ENCODE measurements around the gene TUBB4A.

TUBB4A gene

DNA sequence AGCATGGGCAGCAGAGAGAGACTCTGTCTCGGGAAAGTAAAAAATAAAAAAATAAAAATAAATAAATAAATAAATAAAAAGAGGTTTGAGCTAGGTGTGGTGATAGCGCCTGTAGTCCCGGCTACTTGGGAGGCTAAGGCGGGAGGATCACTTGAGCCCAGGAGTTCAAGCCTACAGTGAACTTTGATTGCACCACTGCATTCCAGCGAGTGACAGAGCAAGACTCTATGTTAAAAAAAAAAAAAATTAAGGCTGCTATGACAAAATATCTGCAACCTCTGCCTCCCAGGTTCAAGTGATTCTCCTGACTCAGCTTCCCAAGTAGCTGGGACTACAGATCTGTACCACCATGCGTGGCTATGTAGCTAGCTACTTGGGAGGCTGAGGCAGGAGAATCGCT lies 17.3 kb downstream of the TUBB4A start:
- H3K79me2 ChIP-seq (ENCODE audit: insufficient read depth, low read length): no peaks in the 10 kb centered on the region

DNA sequence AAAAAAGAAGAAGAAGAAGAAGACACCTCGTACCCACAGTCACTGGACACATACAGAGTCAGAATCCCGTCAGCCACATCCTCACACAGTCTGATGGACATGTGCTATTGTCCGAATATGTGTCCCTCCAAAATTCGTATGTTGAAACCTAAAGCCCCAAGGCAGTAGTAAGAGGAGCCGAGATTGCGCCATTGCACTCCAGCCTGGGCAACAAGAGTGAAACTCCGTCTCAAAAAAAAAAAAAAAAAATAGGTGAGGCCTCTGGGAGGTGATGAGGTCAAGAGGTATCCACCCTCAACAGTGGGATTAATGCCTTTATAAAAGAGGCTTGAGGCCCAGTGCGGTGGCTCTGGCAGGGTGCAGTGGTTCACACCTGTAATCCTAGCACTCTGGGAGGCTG lies 17.9 kb downstream of the TUBB4A start:
- Histone ChIP-seq H3K9me2 (ENCODE audit: low read depth, low read length) (no peaks in the 10 kb centered on the region), H4K20me1 (ENCODE audit: insufficient read depth, low read length) (no peaks in the 10 kb centered on the region), H2AFZ (ENCODE audit: low read length) (no peak overlapping the region), H3K79me2 (ENCODE audit: insufficient read depth, low read length) (no peaks in the 10 kb centered on the region), H3K9me3 (ENCODE audit: low read length) (no peaks in the 10 kb centered on the region), H3K9ac (ENCODE audit: low read length) (no peak overlapping the region), H3K4me1 (ENCODE audit: insufficient read depth, low read length, severe bottlenecking) (peaks cover 29% of the 10 kb centered on the region), H3K27me3 (ENCODE audit: insufficient read depth, low read length) (no peaks in the 10 kb centered on the region), H3K27ac (ENCODE audit: low read depth, low read length, poor library complexity, severe bottlenecking) (no peak overlapping the region), H3F3A (ENCODE audit: insufficient read depth, low read length) (no peaks in the 10 kb centered on the region), H3K4me3 (ENCODE audit: low read depth, low read length, poor library complexity, severe bottlenecking) (no peak overlapping the region), H3K4me2 (ENCODE audit: low read length) (no peak overlapping the region), H3K36me3 (ENCODE audit: insufficient read depth, low read length) (0 out of 2 replicates have a peak, but pooled peaks cover 4% of the 10 kb centered on the region)
- no peak for TF ChIP-seq EZH2 (IDR thresholded peaks at IDR 0.05; ENCODE audit: borderline replicate concordance, low read length)
- TF ChIP-seq, protein P1, sequence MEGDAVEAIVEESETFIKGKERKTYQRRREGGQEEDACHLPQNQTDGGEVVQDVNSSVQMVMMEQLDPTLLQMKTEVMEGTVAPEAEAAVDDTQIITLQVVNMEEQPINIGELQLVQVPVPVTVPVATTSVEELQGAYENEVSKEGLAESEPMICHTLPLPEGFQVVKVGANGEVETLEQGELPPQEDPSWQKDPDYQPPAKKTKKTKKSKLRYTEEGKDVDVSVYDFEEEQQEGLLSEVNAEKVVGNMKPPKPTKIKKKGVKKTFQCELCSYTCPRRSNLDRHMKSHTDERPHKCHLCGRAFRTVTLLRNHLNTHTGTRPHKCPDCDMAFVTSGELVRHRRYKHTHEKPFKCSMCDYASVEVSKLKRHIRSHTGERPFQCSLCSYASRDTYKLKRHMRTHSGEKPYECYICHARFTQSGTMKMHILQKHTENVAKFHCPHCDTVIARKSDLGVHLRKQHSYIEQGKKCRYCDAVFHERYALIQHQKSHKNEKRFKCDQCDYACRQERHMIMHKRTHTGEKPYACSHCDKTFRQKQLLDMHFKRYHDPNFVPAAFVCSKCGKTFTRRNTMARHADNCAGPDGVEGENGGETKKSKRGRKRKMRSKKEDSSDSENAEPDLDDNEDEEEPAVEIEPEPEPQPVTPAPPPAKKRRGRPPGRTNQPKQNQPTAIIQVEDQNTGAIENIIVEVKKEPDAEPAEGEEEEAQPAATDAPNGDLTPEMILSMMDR (IDR thresholded peaks at IDR 0.05; ENCODE audit: low read length): no peak

More for the DNA sequence above, 17.3 kb downstream of the TUBB4A start:
- no peaks in the 10 kb centered on the region for H3K27me3 ChIP-seq (ENCODE audit: insufficient read depth, low read length)
- no peaks in the 10 kb centered on the region for H4K20me1 ChIP-seq (ENCODE audit: insufficient read depth, low read length)
- H3K9me2 ChIP-seq (ENCODE audit: low read depth, low read length): no peaks in the 10 kb centered on the region
- no peak overlapping the region for H3K27ac ChIP-seq (ENCODE audit: low read depth, low read length, poor library complexity, severe bottlenecking)
- no peaks in the 10 kb centered on the region for H3K9me3 ChIP-seq (ENCODE audit: low read length)
- no peak overlapping the region for H2AFZ ChIP-seq (ENCODE audit: low read length)
- H3K36me3 ChIP-seq (ENCODE audit: insufficient read depth, low read length): no peaks in the 10 kb centered on the region
- no peak overlapping the region for H3K4me3 ChIP-seq (ENCODE audit: low read depth, low read length, poor library complexity, severe bottlenecking)
- H3K4me1 ChIP-seq (ENCODE audit: insufficient read depth, low read length, severe bottlenecking): peaks cover 35% of the 10 kb centered on the region
- TF ChIP-seq, protein P1 (IDR thresholded peaks at IDR 0.05; ENCODE audit: low read length): no peak
- no peak for TF ChIP-seq EZH2 (IDR thresholded peaks at IDR 0.05; ENCODE audit: borderline replicate concordance, low read length)
- no peaks in the 10 kb centered on the region for H3F3A ChIP-seq (ENCODE audit: insufficient read depth, low read length)
- H3K4me2 ChIP-seq (ENCODE audit: low read length): no peak overlapping the region
- no peak overlapping the region for H3K9ac ChIP-seq (ENCODE audit: low read length)

DNA sequence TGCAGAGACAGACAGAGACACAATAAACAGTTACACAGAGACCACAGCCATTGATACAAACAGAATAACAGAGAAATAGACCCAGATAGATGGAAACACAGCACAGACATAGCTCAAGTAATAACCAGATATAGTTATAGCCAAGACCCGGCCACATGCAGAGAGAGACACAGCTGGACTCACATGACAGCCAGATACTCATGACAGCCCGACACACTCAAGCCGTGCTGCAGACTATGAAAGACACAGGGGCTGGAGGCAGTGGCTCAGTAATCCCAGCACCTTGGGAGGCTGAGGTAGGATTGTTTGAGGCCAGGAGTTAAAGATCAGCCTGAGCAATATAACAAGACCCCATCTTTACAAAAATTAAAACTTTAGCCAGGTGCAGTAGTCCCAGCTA lies 18.9 kb downstream of the TUBB4A start:
- H4K20me1 ChIP-seq (ENCODE audit: insufficient read depth, low read length): no peaks in the 10 kb centered on the region
- H3K4me3 ChIP-seq (ENCODE audit: low read depth, low read length, poor library complexity, severe bottlenecking): no peak overlapping the region
- no peak overlapping the region for H3K9ac ChIP-seq (ENCODE audit: low read length)
- no peak overlapping the region for H3K4me2 ChIP-seq (ENCODE audit: low read length)
- 0 out of 2 replicates have a peak, but pooled peaks cover 7% of the 10 kb centered on the region for H3K36me3 ChIP-seq (ENCODE audit: insufficient read depth, low read length)
- H3K9me2 ChIP-seq (ENCODE audit: low read depth, low read length): no peaks in the 10 kb centered on the region
- no peak for TF ChIP-seq EZH2 (IDR thresholded peaks at IDR 0.05; ENCODE audit: borderline replicate concordance, low read length)
- peaks cover 26% of the 10 kb centered on the region for H3K4me1 ChIP-seq (ENCODE audit: insufficient read depth, low read length, severe bottlenecking)
- no peak overlapping the region for H2AFZ ChIP-seq (ENCODE audit: low read length)
- H3K79me2 ChIP-seq (ENCODE audit: insufficient read depth, low read length): no peaks in the 10 kb centered on the region
- H3K9me3 ChIP-seq (ENCODE audit: low read length): no peaks in the 10 kb centered on the region
- no peaks in the 10 kb centered on the region for H3K27me3 ChIP-seq (ENCODE audit: insufficient read depth, low read length)
- H3K27ac ChIP-seq (ENCODE audit: low read depth, low read length, poor library complexity, severe bottlenecking): no peak overlapping the region
- H3F3A ChIP-seq (ENCODE audit: insufficient read depth, low read length): no peaks in the 10 kb centered on the region

DNA sequence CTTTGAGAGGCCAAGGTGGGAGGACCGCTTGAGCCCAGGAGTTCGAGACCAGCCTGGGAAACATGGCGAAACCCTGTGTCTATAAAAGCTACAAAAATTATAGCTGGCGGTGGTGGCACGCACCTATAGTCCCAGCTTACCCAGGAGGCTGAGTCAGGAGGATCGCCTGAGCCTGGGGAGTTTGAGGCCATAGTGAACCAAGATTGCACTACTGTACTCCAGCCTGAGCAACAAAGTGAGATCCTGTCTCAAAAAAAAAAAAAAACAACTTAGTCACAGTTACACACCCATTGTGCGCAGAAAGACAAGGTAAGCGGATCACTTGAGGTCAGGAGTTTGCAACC lies 19.8 kb downstream of the TUBB4A start:
- Histone ChIP-seq H3K9me3 (ENCODE audit: low read length) (no peaks in the 10 kb centered on the region), H3F3A (ENCODE audit: insufficient read depth, low read length) (no peaks in the 10 kb centered on the region), H3K4me3 (ENCODE audit: low read depth, low read length, poor library complexity, severe bottlenecking) (peak overlapping the region; percentile 75), H3K9me2 (ENCODE audit: low read depth, low read length) (no peaks in the 10 kb centered on the region), H3K27ac (ENCODE audit: low read depth, low read length, poor library complexity, severe bottlenecking) (peak overlapping the region; percentile 84), H4K20me1 (ENCODE audit: insufficient read depth, low read length) (no peaks in the 10 kb centered on the region), H3K27me3 (ENCODE audit: insufficient read depth, low read length) (no peaks in the 10 kb centered on the region), H3K4me1 (ENCODE audit: insufficient read depth, low read length, severe bottlenecking) (peaks cover 26% of the 10 kb centered on the region), H3K4me2 (ENCODE audit: low read length) (peak overlapping the region; percentile 90), H3K79me2 (ENCODE audit: insufficient read depth, low read length) (no peaks in the 10 kb centered on the region), H3K9ac (ENCODE audit: low read length) (peak overlapping the region; percentile 88; the same call in 1 of the 2 replicates), H2AFZ (ENCODE audit: low read length) (no peak overlapping the region), H3K36me3 (ENCODE audit: insufficient read depth, low read length) (0 out of 2 replicates have a peak, but pooled peaks cover 7% of the 10 kb centered on the region)
- TF ChIP-seq EZH2 (IDR thresholded peaks at IDR 0.05; ENCODE audit: borderline replicate concordance, low read length): no peak
- TF ChIP-seq, protein P1 (IDR thresholded peaks at IDR 0.05; ENCODE audit: low read length): no peak
